K562 (cell line): ENCODE results near the gene FAM227A. TPM values are rescaled to one million over a fixed set of nuclear protein-coding genes. Genes with fewer than 3 reads are reported as not detected.

Source experiments
- ATAC-seq: fragments of 200-7000 bp; cut with Tn5 transposase; 3 replicates; pipeline ENCODE4 v1.9.1; 2020; ENCODE audit warnings: moderate library complexity
- BruUV-seq: library from RNA; stranded (reverse); fragments of 400-500 nt; replicated peaks from 2 replicates; lab custom pipeline; 2021; lab: Mats Ljungman, UMichigan
- CTCF ChIA-PET: fragments of 300-600 bp; formaldehyde crosslinking; extraction: SDS; loops from one replicate; lab custom pipeline; 2021; ENCODE audit warnings: low intra/inter-chr PET ratio; lab: Yijun Ruan, JAX
- POLR2A ChIA-PET: fragments of 300-600, 350-650 bp; sonication (Branson Sonifier 250); formaldehyde crosslinking; extraction: SDS; loops from one replicate; lab custom pipeline; 2021; ENCODE audit warnings: antibody characterized with exemption, inconsistent platforms; lab: Yijun Ruan, JAX
- DNase-seq, 4 experiments: peaks; one replicate each; pipeline versions ENCODE4 v3.0.0 to v3.0.0-alpha.2; 2011 to 2018; ENCODE audit warnings: low spot score in 3 of 4, mixed read lengths in 3 of 4; ENCODE audit errors: extremely low read depth in 1 of 4
- FAIRE-seq: peaks from 2 replicates; lab custom pipeline; 2011; peaks lifted over from hg19 to GRCh38; lab: Jason Lieb, UNC
- H2AFZ ChIP-seq: 2 replicates; pipeline ENCODE4 v1.6.0; 2011; ENCODE audit warnings: low read depth, low read length, control low read depth, inconsistent platforms
- H3K27ac ChIP-seq: fragments of 200-600 bp; 3 replicates; pipeline ENCODE4 v1.8.0; 2011; ENCODE audit warnings: low read depth, mild to moderate bottlenecking, control low read depth, inconsistent platforms, low read length, moderate library complexity, mixed read lengths; ENCODE audit errors: extremely low read depth
- H3K27me3 ChIP-seq, 2 experiments: fragments of 300-600 bp in 1 of 2; 2 replicates in 1 of 2; 3 replicates in 1 of 2; pipeline versions ENCODE4 v1.6.0 to v1.8.0; 2011; ENCODE audit warnings: inconsistent platforms in 2 of 2, low read length in 2 of 2, mild to moderate bottlenecking in 1 of 2, mixed read lengths in 1 of 2, moderate library complexity in 1 of 2; ENCODE audit not compliant: control insufficient read depth in 2 of 2, insufficient read depth in 2 of 2
- H3K36me3 ChIP-seq: fragments of 300-600 bp; 3 replicates; pipeline ENCODE4 v1.8.0; 2011; ENCODE audit warnings: mild to moderate bottlenecking, low read length, inconsistent platforms; ENCODE audit not compliant: control insufficient read depth, insufficient read depth
- H3K4me1 ChIP-seq, 2 experiments: fragments of 200-600 bp in 1 of 2; replicated peaks in 1 of 2; 2 replicates in 1 of 2; 3 replicates in 1 of 2; pipeline versions ENCODE4 v1.5.1 to v1.8.0; 2011; ENCODE audit warnings: inconsistent platforms in 2 of 2, low read length in 2 of 2, mild to moderate bottlenecking in 1 of 2, mixed read lengths in 1 of 2, moderate library complexity in 1 of 2; ENCODE audit not compliant: control insufficient read depth in 2 of 2, insufficient read depth in 2 of 2
- H3K4me2 ChIP-seq: 2 replicates; pipeline ENCODE4 v1.6.1; 2011; ENCODE audit warnings: low read length, control low read depth, inconsistent platforms, mixed read lengths; ENCODE audit not compliant: insufficient read depth
- H3K4me3 ChIP-seq: fragments of 200-600 bp; sonication (generic), shearing (Covaris generic); 2 replicates; pipeline ENCODE4 v1.5.1; 2016; ENCODE audit warnings: control low read depth, inconsistent platforms
- H3K79me2 ChIP-seq: fragments of 200-600 bp; 3 replicates; pipeline ENCODE4 v1.8.0; 2011; ENCODE audit warnings: low read length, inconsistent platforms; ENCODE audit not compliant: control insufficient read depth, insufficient read depth
- H3K9ac ChIP-seq, 2 experiments: 2 replicates each; pipeline versions ENCODE4 v1.6.0 to v1.6.1; 2011; ENCODE audit warnings: low read depth in 2 of 2, low read length in 2 of 2, control low read depth in 1 of 2, inconsistent platforms in 1 of 2, mild to moderate bottlenecking in 1 of 2, mixed read lengths in 1 of 2; ENCODE audit not compliant: insufficient read depth in 1 of 2
- H3K9me1 ChIP-seq: one replicate; pipeline ENCODE4 v1.6.0; 2011; ENCODE audit warnings: inconsistent platforms, mild to moderate bottlenecking, low read length, moderate library complexity; ENCODE audit not compliant: control insufficient read depth, insufficient read depth
- H3K9me3 ChIP-seq: replicated peaks from 2 replicates; pipeline ENCODE4 v1.5.1; 2011; ENCODE audit warnings: low read depth, low read length, inconsistent platforms; ENCODE audit not compliant: control insufficient read depth, insufficient read depth
- H4K20me1 ChIP-seq: replicated peaks from 2 replicates; pipeline ENCODE4 v1.6.1; 2011; ENCODE audit warnings: low read length, inconsistent platforms, mixed read lengths; ENCODE audit not compliant: control insufficient read depth, insufficient read depth
- BCOR ChIP-seq: fragments of 450-650 bp; IDR thresholded peaks from 2 replicates; pipeline ENCODE4 v1.6.1; 2016
- BDP1 ChIP-seq: IDR thresholded peaks from 3 replicates; pipeline ENCODE4 v1.6.1; 2011; ENCODE audit not compliant: insufficient read length, insufficient read depth
- MTA2 ChIP-seq: fragments of 450-650 bp; IDR thresholded peaks from 2 replicates; pipeline ENCODE4 v1.6.1; 2016; ENCODE audit warnings: low read depth
- SAFB2 ChIP-seq: fragments of 200-400 bp; formaldehyde crosslinking; IDR thresholded peaks from 2 replicates; pipeline ENCODE4 v1.6.1; 2018; ENCODE audit warnings: borderline replicate concordance, low read length, low read depth, moderate library complexity; ENCODE audit not compliant: severe bottlenecking
- SREBF1 ChIP-seq: fragments of 150-350 bp; IDR thresholded peaks from 2 replicates; pipeline ENCODE4 v1.6.1; 2014; ENCODE audit warnings: antibody characterized with exemption, low read depth, low read length, borderline replicate concordance
- ZBTB8A ChIP-seq: fragments of 450-650 bp; IDR thresholded peaks from 2 replicates; pipeline ENCODE4 v1.6.1; 2018; ENCODE audit warnings: mild to moderate bottlenecking, moderate library complexity; ENCODE audit not compliant: partially characterized antibody
- ZNF23 ChIP-seq: fragments of 250-450 bp; sonication (Bioruptor Pico); IDR thresholded peaks from 2 replicates; pipeline ENCODE4 v1.4.0; 2020; ENCODE audit warnings: mild to moderate bottlenecking
- WGBS: fragments of 100-300 bp; shearing (Covaris generic); methylation state at CpG from one replicate; pipeline ENCODE4 v1.1.6; 2016; ENCODE audit warnings: low coverage, mixed read lengths; ENCODE audit not compliant: insufficient coverage; ENCODE audit errors: missing lambda C conversion rate; 5-methylcytosine and 5-hydroxymethylcytosine counted together
- in situ Hi-C: fragments of 300-500 bp; cut with MboI; formaldehyde crosslinking; loops from 4 replicates; pipeline ENCODE4 v1.15.0; 2018; ENCODE audit warnings: inconsistent platforms, mixed read lengths
- intact Hi-C: fragments of 100-400 bp; cut with micrococcal nuclease; formaldehyde crosslinking; loops from 2 replicates; pipeline ENCODE4 v1.14.2; 2022
- polyA plus RNA-seq, 8 experiments: library from polyadenylated mRNA; depleted of rRNA in 4 of 8; stranded (reverse) in 5 of 8; unstranded in 3 of 8; fragments of >200 nt; fragmentation: Nextera tagmentation in 2 of 8; fragmentation: Illumina TruSeq in 1 of 8; extraction: Ambion mirVana in 2 of 8; extraction: Trizol in 1 of 8; gene quantifications; 2 replicates each; pipeline versions ENCODE4 v1.2.1 to v1.2.3, GENCODE V29; 2011 to 2014; ENCODE audit warnings: inconsistent platforms in 1 of 8, missing spikeins in 1 of 8
- total RNA-seq, 7 experiments: library from RNA; depleted of rRNA in 6 of 7; stranded (reverse); fragments of >200 nt in 6 of 7; fragmentation: Illumina TruSeq in 2 of 7; extraction: Trizol in 2 of 7; gene quantifications; 2 replicates each; pipeline versions ENCODE4 v1.2.1 to v1.2.3, GENCODE V29; 2011 to 2021; ENCODE audit warnings: low replicate concordance in 1 of 7
- TF ChIP-seq, protein P1 (sequence below): fragments of 450-650 bp; IDR thresholded peaks from 2 replicates; pipeline ENCODE4 v1.6.1; 2014; ENCODE audit warnings: low read depth, mild to moderate bottlenecking, moderate library complexity, borderline replicate concordance
- TF ChIP-seq, protein P2 (sequence below): sonication (generic); formaldehyde crosslinking; IDR thresholded peaks from 2 replicates; pipeline ENCODE4 v1.8.0; 2022; ENCODE audit warnings: mild to moderate bottlenecking, low read depth, missing genetic modification reagents

Gene FAM227A
- total and polyA plus RNA-seq, 9 of the 15 experiments (the other 6 are each of a cell fraction or from before 2014, with no cell fraction given): 0.10 to 2.2 (median 0.83) TPM

DNA sequence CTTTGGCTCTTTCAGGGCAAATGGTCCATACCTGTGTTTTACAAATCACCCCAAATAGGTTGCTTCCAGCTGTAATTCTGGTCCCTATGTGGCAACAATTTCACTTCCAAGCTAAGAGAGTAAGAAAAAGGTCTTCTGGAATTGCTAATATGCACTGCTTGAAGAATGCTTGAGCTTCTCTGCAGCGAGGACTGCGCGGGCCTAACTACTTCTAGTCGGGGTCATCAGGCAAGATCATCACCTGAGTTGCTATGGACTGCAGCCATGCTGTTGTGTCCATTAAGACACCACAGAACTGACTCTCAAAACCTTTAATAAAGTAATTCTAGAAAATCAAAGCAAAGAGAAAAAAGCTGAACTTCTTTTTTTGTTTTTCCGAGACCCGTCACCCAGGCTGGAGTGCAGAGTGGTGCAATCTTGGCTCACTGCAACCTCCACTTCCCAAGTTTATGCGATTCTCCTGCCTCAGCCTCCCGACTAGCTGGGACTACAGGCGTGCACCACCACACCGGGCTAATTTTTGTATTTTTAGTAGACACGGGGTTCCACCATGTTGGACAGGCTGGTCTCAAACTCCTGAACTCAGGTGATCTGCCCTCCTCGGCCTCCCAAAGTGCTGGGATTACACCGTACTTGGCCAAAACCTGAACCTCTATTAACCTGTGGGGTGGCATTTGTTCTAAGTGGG lies 42.4 kb upstream of the FAM227A start:
- no peaks in the 10 kb centered on the region for H3K27me3 ChIP-seq
- FAIRE-seq: no peak
- peaks cover 43 to 45% of the 10 kb centered on the region in 2 experiments; a peak in 4 of 5 replicates for H3K4me1 ChIP-seq
- H3K4me3 ChIP-seq: peak overlapping the region; percentile 89
- DNase-seq: no peak
- POLR2A ChIA-PET: interaction anchor here (0.5 to 3.2 kb wide), 8 partner anchors 10 to 824 kb away, joined by 3 to 12 read pairs (median 3); partner anchors contain the start of gene TOMM22
- CTCF ChIA-PET: no interaction called here
- no peak for ATAC-seq
- H3K4me2 ChIP-seq: peak overlapping the region; percentile 83
- no TSS peak for BruUV-seq
- peaks cover 36% of the 10 kb centered on the region for H3K36me3 ChIP-seq
- H3K79me2 ChIP-seq: peaks cover 71% of the 10 kb centered on the region
- no peak for TF ChIP-seq BDP1
- intact Hi-C loops: no loop called here
- WGBS: 52% methylated on average over 10 of the region's 13 CpGs
- in situ Hi-C loops: no loop called here
- peak overlapping the region; percentile 53 to 86; a peak in 3 of 4 replicates for H3K9ac ChIP-seq
- no peaks in the 10 kb centered on the region; the same call in 1 of the 2 replicates for H4K20me1 ChIP-seq
- H3K27ac ChIP-seq: peak overlapping the region; percentile 89; the same call in 2 of the 3 replicates
- H3K9me1 ChIP-seq: peaks cover 3% of the 10 kb centered on the region
- H2AFZ ChIP-seq: no peak overlapping the region
- H3K9me3 ChIP-seq: no peaks in the 10 kb centered on the region

DNA sequence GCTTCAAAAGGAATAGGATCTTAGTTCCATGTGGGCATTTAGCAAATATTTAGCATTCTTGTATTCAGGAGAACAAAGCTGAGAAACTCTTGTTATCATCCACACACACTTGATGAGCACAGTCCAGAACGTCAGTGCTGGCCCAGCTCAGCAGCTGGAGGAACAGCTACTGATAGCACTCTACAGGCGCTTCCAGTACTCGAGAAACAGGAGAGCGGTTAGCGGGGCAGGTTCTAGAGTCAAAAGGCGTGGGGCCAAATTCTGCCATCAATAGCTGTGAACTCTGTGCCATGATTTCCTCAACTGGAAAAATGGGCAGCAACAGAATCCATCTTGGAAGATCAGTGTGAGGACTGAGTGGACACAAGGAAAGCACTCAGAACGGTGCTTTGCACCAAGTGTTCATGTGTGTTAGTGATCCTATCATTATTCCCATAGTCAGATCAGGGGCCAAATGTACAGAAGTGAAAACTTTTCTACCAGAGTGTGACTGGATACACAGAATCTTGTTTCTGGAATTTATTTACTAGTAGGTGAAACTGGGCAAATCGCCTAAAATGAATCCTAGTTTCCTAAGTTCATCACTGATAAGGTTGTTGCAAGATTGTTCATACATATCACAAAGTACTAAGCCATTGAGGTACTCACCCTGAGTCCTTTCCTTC lies 41.4 kb upstream of the FAM227A start:
- H3K27me3 ChIP-seq: no peaks in the 10 kb centered on the region
- no peaks in the 10 kb centered on the region for H3K9me3 ChIP-seq
- DNase-seq (peak in 2 of 4 experiments; percentile 39 to 73), FAIRE-seq (peak; percentile 63), ATAC-seq (peak; percentile 58)
- ChIA-PET CTCF (no interaction called here), POLR2A (interaction anchor here (0.5 to 3.2 kb wide), 8 partner anchors 9 to 223 kb away, joined by 3 to 12 read pairs (median 4); partner anchors contain the start of gene TOMM22)
- WGBS: under 1% methylated on average over 8 of the region's 8 CpGs
- H3K4me3 ChIP-seq: peak overlapping the region; percentile 89
- peak overlapping the region; percentile 26 to 57; a peak in 3 of 4 replicates for H3K9ac ChIP-seq
- peaks cover 80% of the 10 kb centered on the region for H3K79me2 ChIP-seq
- H3K9me1 ChIP-seq: peaks cover 3% of the 10 kb centered on the region
- no peaks in the 10 kb centered on the region; the same call in 1 of the 2 replicates for H4K20me1 ChIP-seq
- H3K4me1 ChIP-seq: peaks cover 38 to 45% of the 10 kb centered on the region in 2 experiments; a peak in 4 of 5 replicates
- peak overlapping the region; percentile 50; the same call in 2 of the 3 replicates for H3K27ac ChIP-seq
- peaks cover 45% of the 10 kb centered on the region for H3K36me3 ChIP-seq
- H2AFZ ChIP-seq: no peak overlapping the region
- peak overlapping the region; percentile 83 for H3K4me2 ChIP-seq
- BruUV-seq: no TSS peak
- in situ Hi-C loops: no loop called here
- intact Hi-C loops: no loop called here
- TF ChIP-seq ZNF23: no peak
- TF ChIP-seq ZBTB8A: no peak
- no peak for TF ChIP-seq SAFB2
- no peak for TF ChIP-seq MTA2
- no peak for TF ChIP-seq BCOR
- no peak for TF ChIP-seq SREBF1
- TF ChIP-seq, protein P1, sequence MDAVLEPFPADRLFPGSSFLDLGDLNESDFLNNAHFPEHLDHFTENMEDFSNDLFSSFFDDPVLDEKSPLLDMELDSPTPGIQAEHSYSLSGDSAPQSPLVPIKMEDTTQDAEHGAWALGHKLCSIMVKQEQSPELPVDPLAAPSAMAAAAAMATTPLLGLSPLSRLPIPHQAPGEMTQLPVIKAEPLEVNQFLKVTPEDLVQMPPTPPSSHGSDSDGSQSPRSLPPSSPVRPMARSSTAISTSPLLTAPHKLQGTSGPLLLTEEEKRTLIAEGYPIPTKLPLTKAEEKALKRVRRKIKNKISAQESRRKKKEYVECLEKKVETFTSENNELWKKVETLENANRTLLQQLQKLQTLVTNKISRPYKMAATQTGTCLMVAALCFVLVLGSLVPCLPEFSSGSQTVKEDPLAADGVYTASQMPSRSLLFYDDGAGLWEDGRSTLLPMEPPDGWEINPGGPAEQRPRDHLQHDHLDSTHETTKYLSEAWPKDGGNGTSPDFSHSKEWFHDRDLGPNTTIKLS: peak; percentile 80; the same call in 1 of the 2 replicates
- TF ChIP-seq, protein P2, sequence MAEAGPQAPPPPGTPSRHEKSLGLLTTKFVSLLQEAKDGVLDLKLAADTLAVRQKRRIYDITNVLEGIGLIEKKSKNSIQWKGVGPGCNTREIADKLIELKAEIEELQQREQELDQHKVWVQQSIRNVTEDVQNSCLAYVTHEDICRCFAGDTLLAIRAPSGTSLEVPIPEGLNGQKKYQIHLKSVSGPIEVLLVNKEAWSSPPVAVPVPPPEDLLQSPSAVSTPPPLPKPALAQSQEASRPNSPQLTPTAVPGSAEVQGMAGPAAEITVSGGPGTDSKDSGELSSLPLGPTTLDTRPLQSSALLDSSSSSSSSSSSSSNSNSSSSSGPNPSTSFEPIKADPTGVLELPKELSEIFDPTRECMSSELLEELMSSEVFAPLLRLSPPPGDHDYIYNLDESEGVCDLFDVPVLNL (CRISPR knock-in tag): no peak
